Measurements from ENCODE around the gene BANF1. TPM values are rescaled to one million over a fixed set of nuclear protein-coding genes. Genes with fewer than 3 reads are reported as not detected.

Gene BANF1
- total and polyA plus RNA-seq, 9 of the 15 experiments (the other 6 are each of a cell fraction or from before 2014, with no cell fraction given) = 108 to 651 (median 263) TPM

DNA sequence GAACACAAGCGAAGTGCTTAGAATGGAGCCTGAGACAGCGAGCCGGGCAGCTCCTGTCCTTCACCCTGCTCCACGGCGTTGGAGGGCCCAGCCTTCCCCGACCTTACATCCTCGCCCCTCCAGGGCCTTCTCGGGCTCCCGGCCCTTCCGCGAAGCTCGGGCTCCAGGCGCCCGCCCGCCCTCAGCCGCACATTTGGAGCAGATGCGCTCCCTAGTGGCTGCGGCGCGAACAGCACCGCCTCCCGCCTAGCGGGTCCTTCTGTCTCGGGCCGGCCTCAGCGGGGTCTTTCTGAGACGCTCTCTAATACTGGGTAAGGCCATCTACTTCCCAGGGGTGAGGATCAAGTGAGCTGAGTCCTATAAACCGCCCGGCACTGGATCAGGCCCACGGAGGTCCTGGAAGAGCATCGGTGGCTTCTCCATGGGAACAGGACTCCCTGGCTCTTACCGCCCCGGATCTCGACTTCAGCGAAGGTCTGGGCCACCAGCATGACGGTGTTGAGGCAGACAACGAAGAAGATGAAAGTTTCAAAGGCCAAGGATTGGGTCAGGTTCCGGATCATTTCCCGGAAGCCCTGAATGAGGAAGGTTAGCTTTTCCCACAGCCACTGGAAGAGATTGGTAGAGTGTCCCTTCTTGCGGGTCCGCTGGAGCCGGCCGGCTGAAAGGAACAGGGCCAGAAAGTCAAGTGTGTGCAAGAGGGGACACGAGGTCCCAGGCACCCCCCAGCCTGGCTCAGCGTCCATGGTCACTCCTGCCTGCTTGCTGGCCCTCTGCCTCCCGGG is 20.3 kb downstream of the BANF1 start (continued):
- TF ChIP-seq, protein P1, sequence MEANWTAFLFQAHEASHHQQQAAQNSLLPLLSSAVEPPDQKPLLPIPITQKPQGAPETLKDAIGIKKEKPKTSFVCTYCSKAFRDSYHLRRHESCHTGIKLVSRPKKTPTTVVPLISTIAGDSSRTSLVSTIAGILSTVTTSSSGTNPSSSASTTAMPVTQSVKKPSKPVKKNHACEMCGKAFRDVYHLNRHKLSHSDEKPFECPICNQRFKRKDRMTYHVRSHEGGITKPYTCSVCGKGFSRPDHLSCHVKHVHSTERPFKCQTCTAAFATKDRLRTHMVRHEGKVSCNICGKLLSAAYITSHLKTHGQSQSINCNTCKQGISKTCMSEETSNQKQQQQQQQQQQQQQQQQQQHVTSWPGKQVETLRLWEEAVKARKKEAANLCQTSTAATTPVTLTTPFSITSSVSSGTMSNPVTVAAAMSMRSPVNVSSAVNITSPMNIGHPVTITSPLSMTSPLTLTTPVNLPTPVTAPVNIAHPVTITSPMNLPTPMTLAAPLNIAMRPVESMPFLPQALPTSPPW (CRISPR knock-in tag; IDR thresholded peaks at IDR 0.05) = peak; percentile 60; the same call in 1 of the 2 replicates
- TF ChIP-seq, protein P2, sequence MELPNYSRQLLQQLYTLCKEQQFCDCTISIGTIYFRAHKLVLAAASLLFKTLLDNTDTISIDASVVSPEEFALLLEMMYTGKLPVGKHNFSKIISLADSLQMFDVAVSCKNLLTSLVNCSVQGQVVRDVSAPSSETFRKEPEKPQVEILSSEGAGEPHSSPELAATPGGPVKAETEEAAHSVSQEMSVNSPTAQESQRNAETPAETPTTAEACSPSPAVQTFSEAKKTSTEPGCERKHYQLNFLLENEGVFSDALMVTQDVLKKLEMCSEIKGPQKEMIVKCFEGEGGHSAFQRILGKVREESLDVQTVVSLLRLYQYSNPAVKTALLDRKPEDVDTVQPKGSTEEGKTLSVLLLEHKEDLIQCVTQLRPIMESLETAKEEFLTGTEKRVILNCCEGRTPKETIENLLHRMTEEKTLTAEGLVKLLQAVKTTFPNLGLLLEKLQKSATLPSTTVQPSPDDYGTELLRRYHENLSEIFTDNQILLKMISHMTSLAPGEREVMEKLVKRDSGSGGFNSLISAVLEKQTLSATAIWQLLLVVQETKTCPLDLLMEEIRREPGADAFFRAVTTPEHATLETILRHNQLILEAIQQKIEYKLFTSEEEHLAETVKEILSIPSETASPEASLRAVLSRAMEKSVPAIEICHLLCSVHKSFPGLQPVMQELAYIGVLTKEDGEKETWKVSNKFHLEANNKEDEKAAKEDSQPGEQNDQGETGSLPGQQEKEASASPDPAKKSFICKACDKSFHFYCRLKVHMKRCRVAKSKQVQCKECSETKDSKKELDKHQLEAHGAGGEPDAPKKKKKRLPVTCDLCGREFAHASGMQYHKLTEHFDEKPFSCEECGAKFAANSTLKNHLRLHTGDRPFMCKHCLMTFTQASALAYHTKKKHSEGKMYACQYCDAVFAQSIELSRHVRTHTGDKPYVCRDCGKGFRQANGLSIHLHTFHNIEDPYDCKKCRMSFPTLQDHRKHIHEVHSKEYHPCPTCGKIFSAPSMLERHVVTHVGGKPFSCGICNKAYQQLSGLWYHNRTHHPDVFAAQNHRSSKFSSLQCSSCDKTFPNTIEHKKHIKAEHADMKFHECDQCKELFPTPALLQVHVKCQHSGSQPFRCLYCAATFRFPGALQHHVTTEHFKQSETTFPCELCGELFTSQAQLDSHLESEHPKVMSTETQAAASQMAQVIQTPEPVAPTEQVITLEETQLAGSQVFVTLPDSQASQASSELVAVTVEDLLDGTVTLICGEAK (IDR thresholded peaks at IDR 0.05) = 0 out of 2 replicates have a peak, but pooled peaks have one; percentile 9
- TF ChIP-seq, protein P2 (CRISPR knock-in tag; IDR thresholded peaks at IDR 0.05) = no peak
- TF ChIP-seq HMG20A (CRISPR knock-in tag; conservative IDR thresholded peaks at IDR 0.05) = no peak
- no peak for TF ChIP-seq LEF1 (IDR thresholded peaks at IDR 0.05)
- TF ChIP-seq, protein P3, sequence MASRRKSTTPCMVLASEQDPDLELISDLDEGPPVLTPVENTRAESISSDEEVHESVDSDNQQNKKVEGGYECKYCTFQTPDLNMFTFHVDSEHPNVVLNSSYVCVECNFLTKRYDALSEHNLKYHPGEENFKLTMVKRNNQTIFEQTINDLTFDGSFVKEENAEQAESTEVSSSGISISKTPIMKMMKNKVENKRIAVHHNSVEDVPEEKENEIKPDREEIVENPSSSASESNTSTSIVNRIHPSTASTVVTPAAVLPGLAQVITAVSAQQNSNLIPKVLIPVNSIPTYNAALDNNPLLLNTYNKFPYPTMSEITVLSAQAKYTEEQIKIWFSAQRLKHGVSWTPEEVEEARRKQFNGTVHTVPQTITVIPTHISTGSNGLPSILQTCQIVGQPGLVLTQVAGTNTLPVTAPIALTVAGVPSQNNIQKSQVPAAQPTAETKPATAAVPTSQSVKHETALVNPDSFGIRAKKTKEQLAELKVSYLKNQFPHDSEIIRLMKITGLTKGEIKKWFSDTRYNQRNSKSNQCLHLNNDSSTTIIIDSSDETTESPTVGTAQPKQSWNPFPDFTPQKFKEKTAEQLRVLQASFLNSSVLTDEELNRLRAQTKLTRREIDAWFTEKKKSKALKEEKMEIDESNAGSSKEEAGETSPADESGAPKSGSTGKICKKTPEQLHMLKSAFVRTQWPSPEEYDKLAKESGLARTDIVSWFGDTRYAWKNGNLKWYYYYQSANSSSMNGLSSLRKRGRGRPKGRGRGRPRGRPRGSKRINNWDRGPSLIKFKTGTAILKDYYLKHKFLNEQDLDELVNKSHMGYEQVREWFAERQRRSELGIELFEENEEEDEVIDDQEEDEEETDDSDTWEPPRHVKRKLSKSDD (conservative IDR thresholded peaks at IDR 0.05; ENCODE audit: low read length) = no peak
- no peak for TF ChIP-seq HLTF (IDR thresholded peaks at IDR 0.05)
- no peak for TF ChIP-seq ZNF274 (IDR thresholded peaks at IDR 0.05; ENCODE audit: borderline replicate concordance, low read depth, low read length)
- TF ChIP-seq FOXA1 (IDR thresholded peaks at IDR 0.05; ENCODE audit: borderline replicate concordance) = no peak
- TF ChIP-seq ZNF224 (CRISPR knock-in tag; IDR thresholded peaks at IDR 0.05) = no peak
- TF ChIP-seq HDAC3 (IDR thresholded peaks at IDR 0.05; ENCODE audit: borderline replicate concordance, partially characterized antibody) = no peak
- TF ChIP-seq, protein P4, sequence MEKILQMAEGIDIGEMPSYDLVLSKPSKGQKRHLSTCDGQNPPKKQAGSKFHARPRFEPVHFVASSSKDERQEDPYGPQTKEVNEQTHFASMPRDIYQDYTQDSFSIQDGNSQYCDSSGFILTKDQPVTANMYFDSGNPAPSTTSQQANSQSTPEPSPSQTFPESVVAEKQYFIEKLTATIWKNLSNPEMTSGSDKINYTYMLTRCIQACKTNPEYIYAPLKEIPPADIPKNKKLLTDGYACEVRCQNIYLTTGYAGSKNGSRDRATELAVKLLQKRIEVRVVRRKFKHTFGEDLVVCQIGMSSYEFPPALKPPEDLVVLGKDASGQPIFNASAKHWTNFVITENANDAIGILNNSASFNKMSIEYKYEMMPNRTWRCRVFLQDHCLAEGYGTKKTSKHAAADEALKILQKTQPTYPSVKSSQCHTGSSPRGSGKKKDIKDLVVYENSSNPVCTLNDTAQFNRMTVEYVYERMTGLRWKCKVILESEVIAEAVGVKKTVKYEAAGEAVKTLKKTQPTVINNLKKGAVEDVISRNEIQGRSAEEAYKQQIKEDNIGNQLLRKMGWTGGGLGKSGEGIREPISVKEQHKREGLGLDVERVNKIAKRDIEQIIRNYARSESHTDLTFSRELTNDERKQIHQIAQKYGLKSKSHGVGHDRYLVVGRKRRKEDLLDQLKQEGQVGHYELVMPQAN (IDR thresholded peaks at IDR 0.05; ENCODE audit: borderline replicate concordance) = no peak
